ENCODE results near the gene CAMK2A. TPM values are rescaled to one million over a fixed set of nuclear protein-coding genes. Genes with fewer than 3 reads are reported as not detected.
A peak's percentile ranks its signal among the peaks of the same experiment; 100 is the strongest.

The CAMK2A gene
- total RNA-seq, 1 experiment from 2014 or later = 0.33 TPM

- no peak overlapping the region for H2BK20ac ChIP-seq (ENCODE audit: low read depth, low read length, poor library complexity, severe bottlenecking)
- no peak overlapping the region for H2BK12ac ChIP-seq (ENCODE audit: insufficient read length, low read depth, low read length)
- no peak overlapping the region for H4K91ac ChIP-seq (ENCODE audit: insufficient read length, low read depth, low read length)
- Mint-ChIP-seq H3K4me1 (peaks cover 37 to 51% of the 10 kb centered on the region in 2 experiments), H3K27ac (peak overlapping the region; percentile 72 to 94 (median 79)), H3K27me3 (ENCODE audit: low read depth) (peaks cover 16% of the 10 kb centered on the region), H3K9me3 (peaks cover 0 to 4% of the 10 kb centered on the region in 2 experiments; a peak in 2 of 5 replicates), H3K36me3 (ENCODE audit: insufficient read depth in 1 of 3, low read depth in 3 of 3) (peaks cover 0 to 2% (median 0%) of the 10 kb centered on the region in 3 experiments; a peak in 2 of 7 replicates), H3K4me3 (peak overlapping the region in 1 of 2 experiments; percentile 51; a peak in 2 of 5 replicates)
- no peak overlapping the region for H3K56ac ChIP-seq (ENCODE audit: insufficient read length, low read depth, low read length)
- H2BK15ac ChIP-seq (ENCODE audit: low read depth, low read length) = no peak overlapping the region
- DNase-seq = peak; percentile 79
- H3K4me1 ChIP-seq (ENCODE audit: insufficient read depth, low read length) = no peaks in the 10 kb centered on the region; the same call in 1 of the 2 replicates
- H2BK120ac ChIP-seq (ENCODE audit: low read depth, low read length, poor library complexity, severe bottlenecking) = no peak overlapping the region
- no peak overlapping the region for H3K27ac ChIP-seq (ENCODE audit: insufficient read length, low read depth, low read length)
- H3K4ac ChIP-seq (ENCODE audit: low read depth, low read length) = no peak overlapping the region
- H3K23ac ChIP-seq (ENCODE audit: insufficient read length, low read depth, low read length) = no peak overlapping the region
- H3K18ac ChIP-seq (ENCODE audit: insufficient read length, low read depth, low read length) = no peak overlapping the region
- no peaks in the 10 kb centered on the region for H3K27me3 ChIP-seq (ENCODE audit: insufficient read depth, low read length)
- no peak overlapping the region for H3T11ph ChIP-seq (ENCODE audit: low read length)
- H2BK5ac ChIP-seq (ENCODE audit: insufficient read length, low read length) = no peak overlapping the region
- H3K14ac ChIP-seq (ENCODE audit: insufficient read depth, low read length) = peak overlapping the region; percentile 24; the same call in 1 of the 2 replicates
- no CpG with 5 or more reads among the region's 15 CpGs for WGBS (ENCODE audit: extremely low coverage, insufficient read length, low lambda C conversion rate)
- no peak for TF ChIP-seq CTCF (conservative IDR thresholded peaks at IDR 0.05)
- H3K4me2 ChIP-seq (ENCODE audit: insufficient read depth, insufficient read length, low read length) = no peak overlapping the region
- no peak overlapping the region for H4K5ac ChIP-seq (ENCODE audit: insufficient read length, low read depth, low read length)
- no peaks in the 10 kb centered on the region for H4K20me1 ChIP-seq (ENCODE audit: control insufficient read depth, insufficient read depth, insufficient read length)
- H3K9me3 ChIP-seq (ENCODE audit: control insufficient read depth, low read depth, low read length) = no peaks in the 10 kb centered on the region
- no peaks in the 10 kb centered on the region for H3K79me2 ChIP-seq (ENCODE audit: insufficient read depth, low read length)
- no peaks in the 10 kb centered on the region for H3K79me1 ChIP-seq (ENCODE audit: insufficient read depth, low read depth, low read length, poor library complexity, severe bottlenecking)
- no peak overlapping the region for H4K8ac ChIP-seq (replicated peaks; ENCODE audit: insufficient read length, low read depth, low read length)
- no peak overlapping the region for H3K9ac ChIP-seq (ENCODE audit: extremely low read depth, insufficient read length, low read length)
- H2AFZ ChIP-seq (ENCODE audit: low read length) = no peak overlapping the region
- H3K23me2 ChIP-seq (ENCODE audit: insufficient read length, low read depth, low read length, poor library complexity, severe bottlenecking) = no peaks in the 10 kb centered on the region
- no peak overlapping the region for H2AK5ac ChIP-seq (ENCODE audit: insufficient read length, low read length)
Measured at GRCh38 chr5:150211156-150212030, 78.2 kb downstream of the CAMK2A start.

Measured in H9 (cell line).